ENCODE results near the gene CIB1. TPM values are rescaled to one million over a fixed set of nuclear protein-coding genes. Genes with fewer than 3 reads are reported as not detected.
"Not testable (repeated sequence)": the region's sequence is repeated elsewhere in the genome, so short reads cannot be mapped to it uniquely, and the experiment has no call there.

Gene CIB1
- total RNA-seq, 6 experiments from 2014 or later = 43.4 to 83.0 (median 51.0) TPM

DNA sequence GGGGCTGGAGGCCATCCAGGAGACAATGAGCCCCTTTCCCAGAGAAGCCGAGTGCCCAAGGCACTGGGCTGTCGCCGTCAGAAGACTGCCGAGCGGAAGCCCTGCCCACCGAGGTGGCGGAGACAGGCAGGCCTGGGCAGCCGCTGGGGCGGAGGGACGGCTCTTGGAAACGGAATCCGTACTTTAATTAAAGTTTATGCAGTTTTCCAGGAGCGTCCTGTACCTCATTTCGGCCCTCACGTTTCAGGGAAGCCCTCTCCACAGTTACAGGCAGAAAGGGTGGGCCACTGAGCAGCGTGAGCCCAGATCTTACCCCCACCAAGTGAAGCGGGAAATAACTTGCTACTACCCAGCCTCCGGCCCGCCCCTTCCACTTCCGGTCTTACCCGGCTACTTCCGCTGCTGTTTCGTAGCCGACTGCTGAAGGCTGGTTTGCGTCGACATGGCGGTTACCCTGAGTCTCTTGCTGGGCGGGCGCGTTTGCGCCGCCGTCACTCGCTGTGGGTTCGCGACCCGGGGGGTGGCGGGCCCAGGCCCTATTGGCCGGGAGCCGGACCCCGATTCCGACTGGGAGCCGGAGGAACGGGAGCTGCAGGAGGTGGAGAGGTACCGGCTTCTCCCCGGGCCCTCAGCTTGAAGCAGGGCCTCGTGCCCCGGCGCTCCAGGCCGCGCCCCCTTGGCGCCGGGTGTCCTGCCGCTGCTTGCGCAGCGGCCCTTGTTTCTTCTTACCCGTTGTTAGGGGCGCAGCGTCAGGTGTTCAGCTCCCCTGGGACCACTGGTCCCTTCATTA, 31.7 kb upstream of the CIB1 start, which contains the start of gene NGRN:
Gene NGRN (plus strand): TSS at position 402 of the 790 bp plus-strand sequence. CDS start 41 bp downstream, at position 443.
- under 1% methylated on average over 26 of the region's 59 CpGs for WGBS (ENCODE audit: insufficient coverage, low coverage, low lambda C conversion rate, missing lambda C conversion rate)
- TF ChIP-seq, protein P1, sequence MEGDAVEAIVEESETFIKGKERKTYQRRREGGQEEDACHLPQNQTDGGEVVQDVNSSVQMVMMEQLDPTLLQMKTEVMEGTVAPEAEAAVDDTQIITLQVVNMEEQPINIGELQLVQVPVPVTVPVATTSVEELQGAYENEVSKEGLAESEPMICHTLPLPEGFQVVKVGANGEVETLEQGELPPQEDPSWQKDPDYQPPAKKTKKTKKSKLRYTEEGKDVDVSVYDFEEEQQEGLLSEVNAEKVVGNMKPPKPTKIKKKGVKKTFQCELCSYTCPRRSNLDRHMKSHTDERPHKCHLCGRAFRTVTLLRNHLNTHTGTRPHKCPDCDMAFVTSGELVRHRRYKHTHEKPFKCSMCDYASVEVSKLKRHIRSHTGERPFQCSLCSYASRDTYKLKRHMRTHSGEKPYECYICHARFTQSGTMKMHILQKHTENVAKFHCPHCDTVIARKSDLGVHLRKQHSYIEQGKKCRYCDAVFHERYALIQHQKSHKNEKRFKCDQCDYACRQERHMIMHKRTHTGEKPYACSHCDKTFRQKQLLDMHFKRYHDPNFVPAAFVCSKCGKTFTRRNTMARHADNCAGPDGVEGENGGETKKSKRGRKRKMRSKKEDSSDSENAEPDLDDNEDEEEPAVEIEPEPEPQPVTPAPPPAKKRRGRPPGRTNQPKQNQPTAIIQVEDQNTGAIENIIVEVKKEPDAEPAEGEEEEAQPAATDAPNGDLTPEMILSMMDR (IDR thresholded peaks at IDR 0.05) = no peak
- peak; percentile 95 for TF ChIP-seq POLR2A (IDR thresholded peaks at IDR 0.05)

DNA sequence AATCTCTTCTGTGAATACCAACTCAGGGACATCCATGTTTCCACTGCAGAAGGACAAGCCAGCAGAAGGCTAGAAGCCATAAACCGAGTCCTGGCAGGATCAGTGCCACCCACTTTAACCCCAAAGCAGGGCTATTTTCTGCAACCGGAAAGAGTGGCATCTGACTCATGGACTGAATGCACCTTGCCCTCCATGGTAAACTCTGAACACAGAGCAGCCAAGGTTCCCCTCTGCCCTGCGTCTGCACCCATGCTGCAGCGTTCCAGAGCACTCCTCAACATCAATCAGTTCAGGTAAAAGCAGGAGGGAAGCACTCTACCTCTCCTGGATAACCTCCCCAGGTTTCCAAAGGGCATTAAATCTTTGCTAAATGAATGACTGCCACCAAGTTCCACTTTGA, 30.9 kb upstream of the CIB1 start:
- no CpG with 5 or more reads among the region's 4 CpGs for WGBS (ENCODE audit: insufficient coverage, low coverage, low lambda C conversion rate, missing lambda C conversion rate)
- intact Hi-C loops (cut with DNase I) = no loop called here

More for the DNA sequence above, 31.7 kb upstream of the CIB1 start, which contains the start of gene NGRN:
- intact Hi-C loops (cut with DNase I) = no loop called here
- H3K4me1 ChIP-seq = peaks cover 0 to 29% (median 15%) of the 10 kb centered on the region in 4 donors
- peak within 1 kb of the TSS; percentile 82 to 95 (median 86) for H3K27ac ChIP-seq
- H3K4me3 ChIP-seq = peak within 1 kb of the TSS; percentile 70 to 98 (median 83)
- H3K36me3 ChIP-seq = peaks cover 0 to 18% (median 3%) of the 10 kb centered on the region in 4 donors
- H3K9me3 ChIP-seq = no peaks in the 10 kb centered on the region
- ATAC-seq (peak; percentile 92 to 96 (median 94)), DNase-seq (peak; percentile 93 to 96 (median 95))
- H3K27me3 ChIP-seq = no peaks in the 10 kb centered on the region

GRCh38 chr15:90262426-90262825, 28.7 kb upstream of the CIB1 start:
- Histone ChIP-seq H3K27me3 (no peaks in the 10 kb centered on the region), H3K4me1 (peaks cover 0 to 18% (median 9%) of the 10 kb centered on the region in 4 donors), H3K4me3 (no peak overlapping the region), H3K27ac (no peak overlapping the region), H3K36me3 (no peaks in the 10 kb centered on the region), H3K9me3 (no peaks in the 10 kb centered on the region)
- no peak for TF ChIP-seq POLR2A (IDR thresholded peaks at IDR 0.05)
- DNase-seq = peak in 1 of 3 donors; percentile 4
- ATAC-seq = no peak
- intact Hi-C loops (cut with DNase I) = no loop called here
- 49% methylated on average over 5 of the region's 5 CpGs for WGBS (ENCODE audit: insufficient coverage, low coverage, low lambda C conversion rate, missing lambda C conversion rate)

More for the DNA sequence above, 30.9 kb upstream of the CIB1 start:
- Histone ChIP-seq H3K4me1 (peaks cover 0 to 29% (median 15%) of the 10 kb centered on the region in 4 donors), H3K27me3 (no peaks in the 10 kb centered on the region), H3K27ac (peak overlapping the region; percentile 82 to 95 (median 86)), H3K4me3 (peak overlapping the region; percentile 70 to 98 (median 83)), H3K36me3 (peaks cover 0 to 12% (median 0%) of the 10 kb centered on the region in 4 donors), H3K9me3 (no peaks in the 10 kb centered on the region)
- DNase-seq (peak; percentile 38 to 55 (median 52)), ATAC-seq (peak; percentile 43 to 76 (median 58))
- TF ChIP-seq POLR2A (IDR thresholded peaks at IDR 0.05) = peak; percentile 50
- TF ChIP-seq, protein P1 (IDR thresholded peaks at IDR 0.05) = no peak

DNA sequence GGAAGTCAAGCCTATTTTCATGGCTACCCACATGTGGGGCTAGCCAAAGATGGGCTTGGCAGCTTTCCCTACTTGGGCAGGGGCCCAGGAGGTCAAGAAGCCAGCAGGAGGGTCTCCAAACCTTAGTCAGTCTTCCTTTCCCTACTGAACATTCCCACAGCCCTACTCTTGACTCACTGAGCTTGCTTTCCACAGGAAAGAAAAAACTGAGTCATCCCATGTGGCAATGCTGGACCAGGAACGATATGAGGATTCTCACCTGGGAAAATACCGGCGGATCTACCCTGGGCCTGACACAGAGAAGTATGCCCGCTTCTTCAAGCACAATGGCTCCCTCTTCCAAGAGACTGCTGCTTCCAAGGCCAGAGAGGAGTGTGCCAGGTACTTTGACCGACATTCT, 28.1 kb upstream of the CIB1 start:
- Histone ChIP-seq H3K4me1 (peaks cover 0 to 12% (median 6%) of the 10 kb centered on the region in 4 donors), H3K9me3 (no peaks in the 10 kb centered on the region), H3K27me3 (no peaks in the 10 kb centered on the region), H3K4me3 (no peak overlapping the region), H3K36me3 (no peaks in the 10 kb centered on the region), H3K27ac (no peak overlapping the region)
- peak in 1 of 3 donors; percentile 21 for DNase-seq
- intact Hi-C loops (cut with DNase I) = no loop called here
- TF ChIP-seq POLR2A (IDR thresholded peaks at IDR 0.05) = no peak
- TF ChIP-seq, protein P1 (IDR thresholded peaks at IDR 0.05) = no peak
- 100% methylated on average over 2 of the region's 5 CpGs for WGBS (ENCODE audit: insufficient coverage, low coverage, low lambda C conversion rate, missing lambda C conversion rate)
- ATAC-seq = no peak

DNA sequence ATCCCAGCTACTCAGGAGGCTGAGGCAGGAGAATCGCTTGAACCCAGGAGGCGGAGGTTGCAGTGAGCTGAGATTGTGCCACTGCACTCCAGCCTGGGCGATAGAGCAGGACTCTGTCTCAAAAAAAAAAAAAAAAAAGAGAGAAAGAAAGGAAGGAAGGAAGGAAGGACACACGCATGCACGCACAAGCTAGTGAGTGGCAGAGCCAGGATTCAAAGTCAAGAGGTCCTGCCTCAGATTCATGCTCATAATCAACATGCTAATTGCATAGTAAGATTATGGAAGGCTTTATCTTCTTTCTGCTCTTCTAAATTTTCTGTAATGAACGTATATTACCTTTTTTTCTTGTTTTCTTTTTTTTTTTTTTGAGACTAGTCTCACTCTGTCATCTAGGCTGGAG, 27.0 kb upstream of the CIB1 start:
- H3K4me1 ChIP-seq; H3K27ac ChIP-seq; H3K9me3 ChIP-seq; H3K36me3 ChIP-seq; H3K4me3 ChIP-seq; intact Hi-C loops (cut with DNase I); ATAC-seq; DNase-seq; H3K27me3 ChIP-seq: not testable (repeated sequence)
- 22% methylated on average over 1 of the region's 6 CpGs for WGBS (ENCODE audit: insufficient coverage, low coverage, low lambda C conversion rate, missing lambda C conversion rate)

Data from right lobe of liver (tissue), 6 donors.